ENCODE results near the gene CAMK1G. TPM values are rescaled to one million over a fixed set of nuclear protein-coding genes. Genes with fewer than 3 reads are reported as not detected.

The CAMK1G gene
- total and polyA plus RNA-seq, 9 of the 15 experiments (the other 6 are each of a cell fraction or from before 2014, with no cell fraction given), result not detected

DNA sequence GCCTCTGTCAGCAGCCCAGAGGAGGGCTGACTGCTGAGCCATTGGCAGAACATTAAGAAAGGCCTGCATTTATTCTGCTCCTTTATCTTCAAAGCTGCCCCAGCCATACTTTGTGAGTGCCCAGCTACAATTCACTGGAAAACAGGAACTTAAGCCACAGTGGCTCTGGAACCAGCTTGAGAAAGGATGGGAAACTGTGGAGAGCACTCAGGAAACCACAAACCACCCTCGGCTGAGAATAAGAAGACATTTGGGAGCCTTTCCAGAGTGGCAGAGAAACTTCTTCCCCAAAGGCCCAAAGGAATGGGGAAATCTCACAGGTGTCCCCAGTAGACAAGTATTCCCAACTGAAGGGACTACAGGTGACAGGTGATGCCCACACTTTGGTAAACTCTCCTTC is 66.9 kb downstream of the CAMK1G start:
- intact Hi-C loops (cut with micrococcal nuclease) (no loop called here), in situ Hi-C loops (cut with MboI) (loop anchor here (10.0 kb wide), 1 partner anchor 1826 kb away; no protein-coding TSS in a partner anchor)
- Histone ChIP-seq H3K9ac (ENCODE audit: insufficient read depth in 1 of 2, low read depth in 2 of 2, low read length in 2 of 2) (no peak overlapping the region), H3K79me2 (ENCODE audit: control insufficient read depth, insufficient read depth, low read length) (no peaks in the 10 kb centered on the region), H3K36me3 (ENCODE audit: control insufficient read depth, insufficient read depth, low read length) (no peaks in the 10 kb centered on the region), H3K9me3 (replicated peaks; ENCODE audit: control insufficient read depth, insufficient read depth, low read depth, low read length) (no peaks in the 10 kb centered on the region), H4K20me1 (replicated peaks; ENCODE audit: control insufficient read depth, insufficient read depth, low read length) (no peaks in the 10 kb centered on the region), H3K27me3 (ENCODE audit: control insufficient read depth in 2 of 2, insufficient read depth in 2 of 2, low read length in 2 of 2) (no peaks in the 10 kb centered on the region), H3K4me2 (ENCODE audit: insufficient read depth, low read length) (no peak overlapping the region), H2AFZ (ENCODE audit: low read depth, low read length) (peak overlapping the region; percentile 80; the same call in 1 of the 2 replicates), H3K9me1 (ENCODE audit: control insufficient read depth, insufficient read depth, low read length) (no peaks in the 10 kb centered on the region), H3K4me1 (replicated peaks in 1 of 2; ENCODE audit: control insufficient read depth in 2 of 2, insufficient read depth in 2 of 2, low read length in 2 of 2) (peaks cover 54 to 76% of the 10 kb centered on the region in 2 experiments), H3K27ac (ENCODE audit: extremely low read depth, low read depth, low read length) (no peak overlapping the region), H3K4me3 (no peak overlapping the region)
- no peak for DNase-seq (ENCODE audit: extremely low read depth in 1 of 4, low spot score in 3 of 4)
- FAIRE-seq, result no peak
- no TSS peak for BruUV-seq (replicated peaks)
- POLR2A ChIA-PET, result interaction anchor here (1.4 to 3.5 kb wide), 5 partner anchors 8 to 23 kb away, joined by 4 to 15 read pairs (median 6); no protein-coding TSS in a partner anchor
- WGBS (ENCODE audit: insufficient coverage, low coverage, missing lambda C conversion rate), result 60% methylated on average over 1 of the region's 1 CpG
- CTCF ChIA-PET (ENCODE audit: low intra/inter-chr PET ratio), result interaction anchor here (1.1 kb wide), 1 partner anchor 74 kb away, joined by 3 read pairs; no protein-coding TSS in a partner anchor
- no peak for ATAC-seq
- TF ChIP-seq NCOA1 (IDR thresholded peaks at IDR 0.05; ENCODE audit: low read depth), result no peak
- TF ChIP-seq, protein P1, sequence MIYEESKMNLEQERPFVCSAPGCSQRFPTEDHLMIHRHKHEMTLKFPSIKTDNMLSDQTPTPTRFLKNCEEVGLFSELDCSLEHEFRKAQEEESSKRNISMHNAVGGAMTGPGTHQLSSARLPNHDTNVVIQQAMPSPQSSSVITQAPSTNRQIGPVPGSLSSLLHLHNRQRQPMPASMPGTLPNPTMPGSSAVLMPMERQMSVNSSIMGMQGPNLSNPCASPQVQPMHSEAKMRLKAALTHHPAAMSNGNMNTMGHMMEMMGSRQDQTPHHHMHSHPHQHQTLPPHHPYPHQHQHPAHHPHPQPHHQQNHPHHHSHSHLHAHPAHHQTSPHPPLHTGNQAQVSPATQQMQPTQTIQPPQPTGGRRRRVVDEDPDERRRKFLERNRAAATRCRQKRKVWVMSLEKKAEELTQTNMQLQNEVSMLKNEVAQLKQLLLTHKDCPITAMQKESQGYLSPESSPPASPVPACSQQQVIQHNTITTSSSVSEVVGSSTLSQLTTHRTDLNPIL (CRISPR knock-in tag; IDR thresholded peaks at IDR 0.05), result 0 out of 2 replicates have a peak, but pooled peaks have one; percentile 39
- no peak for TF ChIP-seq SRSF9 (IDR thresholded peaks at IDR 0.05; ENCODE audit: borderline replicate concordance, low read depth, low read length)
